T follicular helper cell (primary cell): Measurements from ENCODE around the gene SLC30A5.
"Not testable (repeated sequence)": the region's sequence is repeated elsewhere in the genome, so short reads cannot be mapped to it uniquely, and the experiment has no call there.

ENCODE experiments used
- DNase-seq: peaks from one replicate; pipeline ENCODE4 v3.0.0-alpha.2; 2020; ENCODE audit warnings: low read depth

The SLC30A5 gene

DNA sequence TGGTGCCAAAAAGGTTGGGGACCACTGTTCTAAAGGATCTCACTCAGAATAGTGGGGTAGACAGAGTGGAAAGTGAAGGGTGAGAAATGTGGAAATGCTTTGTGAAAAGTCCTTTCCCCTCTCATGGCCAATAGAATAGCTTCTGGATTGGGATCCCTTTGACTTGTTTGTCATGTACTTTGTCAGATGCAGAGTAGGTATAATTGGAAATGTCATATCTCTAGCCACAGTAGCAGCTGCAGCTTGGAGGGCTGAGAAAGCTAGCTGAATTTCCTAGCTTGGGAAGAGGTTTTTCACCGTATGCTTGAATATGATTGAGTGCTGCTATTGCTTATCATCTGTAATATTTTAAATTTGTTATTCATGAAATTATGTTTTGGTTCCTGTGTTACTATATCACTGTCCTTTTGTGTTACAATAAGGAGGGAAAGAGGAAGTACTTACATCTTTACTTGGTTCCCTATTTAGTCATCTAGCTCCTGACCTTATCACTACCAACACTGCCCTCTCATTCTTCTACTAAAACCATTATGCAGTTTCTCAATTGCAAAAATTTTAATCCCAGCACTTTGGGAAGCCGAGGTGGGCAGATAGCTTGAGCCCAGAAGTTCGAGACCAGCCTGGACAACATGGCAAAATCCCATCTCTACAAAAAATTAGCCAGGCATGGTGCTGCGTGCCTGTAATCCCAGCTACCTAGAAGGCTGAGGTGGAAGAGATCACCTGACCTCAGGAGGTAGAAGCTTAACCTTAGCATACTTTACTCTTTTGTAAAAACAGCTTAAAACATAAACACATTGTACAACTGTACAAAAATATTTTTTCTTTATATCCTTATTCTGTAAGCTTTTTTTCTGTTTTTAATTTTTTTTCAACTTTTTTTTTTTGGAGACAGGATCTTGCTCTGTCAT, 12.4 kb downstream of the SLC30A5 start:
- DNase-seq, result no peak

GRCh38 chr5:69108367-69108766, 14.6 kb downstream of the SLC30A5 start:
- not testable (repeated sequence) for DNase-seq

DNA sequence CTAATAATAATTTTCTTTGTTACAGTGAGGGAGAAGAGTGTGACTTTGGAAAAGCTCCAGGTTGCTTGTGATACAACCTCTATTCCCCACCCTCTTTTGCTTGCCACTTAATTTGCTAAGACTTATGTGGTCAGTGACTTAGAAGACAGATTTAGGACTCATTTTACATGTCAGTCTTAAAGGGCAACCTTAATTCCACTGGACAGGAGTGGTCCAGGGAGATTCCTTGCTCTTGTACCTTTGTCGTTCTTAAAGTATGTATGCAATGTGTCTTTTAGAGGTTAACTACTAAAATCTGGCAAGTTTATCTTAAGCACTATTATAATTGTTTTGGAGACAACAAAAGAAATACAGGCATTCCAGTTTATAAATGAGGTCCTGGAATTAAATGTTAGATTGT, 20.0 kb downstream of the SLC30A5 start:
- DNase-seq, result no peak

GRCh38 chr5:69115526-69115925, 21.7 kb downstream of the SLC30A5 start:
- no peak for DNase-seq

- no peak for DNase-seq
Measured at GRCh38 chr5:69129413-69129812, 35.6 kb downstream of the SLC30A5 start.

DNA sequence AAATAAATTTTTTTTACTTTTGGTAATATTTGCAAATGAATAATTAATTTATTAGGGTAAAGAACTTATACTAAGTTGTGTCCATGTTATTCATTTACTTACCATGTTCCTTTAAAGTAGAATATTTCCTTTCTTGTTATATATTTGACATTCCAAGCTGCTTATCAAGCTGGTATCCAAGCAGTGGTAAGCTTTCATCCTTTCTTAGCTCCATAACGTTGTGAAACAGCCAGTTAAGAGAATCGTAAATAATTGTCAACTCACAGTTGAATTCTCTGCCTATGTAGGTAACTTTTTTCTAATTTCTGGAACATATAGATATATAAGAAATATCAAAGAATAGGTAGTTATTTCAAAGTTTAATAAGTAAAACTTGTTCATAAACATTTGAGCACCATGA, 36.4 kb downstream of the SLC30A5 start:
- DNase-seq, result no peak

GRCh38 chr5:69131304-69131703, 37.5 kb downstream of the SLC30A5 start:
- DNase-seq, result no peak

GRCh38 chr5:69134126-69134525, 40.3 kb downstream of the SLC30A5 start:
- no peak for DNase-seq

DNA sequence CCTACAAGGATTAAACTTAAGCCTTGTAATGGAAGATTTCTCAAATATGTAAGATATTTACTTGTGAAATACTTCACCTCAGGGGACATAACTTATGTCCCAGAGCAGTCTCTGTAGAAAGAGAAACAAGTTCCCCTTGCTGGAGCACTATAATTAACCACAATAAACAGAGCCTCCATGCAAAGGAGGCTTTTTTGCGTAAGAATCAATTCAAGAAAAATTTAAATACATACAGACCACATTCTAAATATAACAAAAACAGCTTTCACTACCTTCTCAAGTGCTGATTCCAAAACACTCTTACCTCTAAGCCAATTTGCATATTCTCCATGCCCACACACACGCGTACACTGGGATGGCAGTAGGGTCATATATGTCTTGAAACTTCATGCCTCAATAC, 42.5 kb downstream of the SLC30A5 start:
- no peak for DNase-seq

- DNase-seq, result not testable (repeated sequence)
Measured at GRCh38 chr5:69137208-69137607, 43.4 kb downstream of the SLC30A5 start.

GRCh38 chr5:69137807-69138206, 44.0 kb downstream of the SLC30A5 start:
- no peak for DNase-seq

DNA sequence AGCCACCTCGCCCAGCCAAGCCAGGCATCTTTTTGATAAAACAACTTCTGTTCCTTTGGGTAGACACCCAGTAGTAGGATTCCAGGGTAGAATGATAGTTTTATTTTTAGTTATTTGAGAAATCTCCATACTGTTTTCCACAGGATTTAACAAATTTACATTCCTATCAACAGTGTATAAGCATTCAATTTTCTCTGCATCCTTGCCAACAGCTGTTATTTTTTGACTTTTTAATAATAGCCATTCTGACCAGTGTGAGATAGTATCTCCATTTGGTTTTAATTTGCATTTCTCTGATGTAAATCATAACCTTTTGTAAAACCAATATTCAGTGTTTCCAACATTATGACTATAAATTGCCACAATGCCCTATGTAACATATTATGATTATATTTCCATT, 45.0 kb downstream of the SLC30A5 start:
- no peak for DNase-seq

DNA sequence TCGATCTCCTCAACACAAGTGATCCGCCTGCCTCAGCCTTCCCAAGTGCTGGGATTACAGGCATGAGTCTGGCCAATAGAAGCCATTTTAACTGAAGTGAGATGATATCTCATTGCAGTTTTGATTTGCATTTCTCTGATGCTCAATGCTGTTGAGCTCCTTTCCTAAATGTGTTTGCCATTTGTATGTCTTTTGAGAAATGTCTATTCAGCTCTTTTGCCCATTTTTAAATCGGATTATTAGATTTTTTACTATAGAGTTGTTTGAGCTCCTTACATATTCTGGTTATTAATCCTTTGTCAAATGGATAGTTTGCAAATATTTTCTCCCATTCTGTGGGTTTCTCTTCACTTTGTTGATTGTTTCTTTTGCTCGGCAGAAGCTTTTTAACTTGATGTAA, 46.4 kb downstream of the SLC30A5 start:
- not testable (repeated sequence) for DNase-seq

- DNase-seq, result no peak
Measured at GRCh38 chr5:69140827-69141226, 47.0 kb downstream of the SLC30A5 start.

- DNase-seq, result not testable (repeated sequence)
Measured at GRCh38 chr5:69148576-69148975, 54.8 kb downstream of the SLC30A5 start.

DNA sequence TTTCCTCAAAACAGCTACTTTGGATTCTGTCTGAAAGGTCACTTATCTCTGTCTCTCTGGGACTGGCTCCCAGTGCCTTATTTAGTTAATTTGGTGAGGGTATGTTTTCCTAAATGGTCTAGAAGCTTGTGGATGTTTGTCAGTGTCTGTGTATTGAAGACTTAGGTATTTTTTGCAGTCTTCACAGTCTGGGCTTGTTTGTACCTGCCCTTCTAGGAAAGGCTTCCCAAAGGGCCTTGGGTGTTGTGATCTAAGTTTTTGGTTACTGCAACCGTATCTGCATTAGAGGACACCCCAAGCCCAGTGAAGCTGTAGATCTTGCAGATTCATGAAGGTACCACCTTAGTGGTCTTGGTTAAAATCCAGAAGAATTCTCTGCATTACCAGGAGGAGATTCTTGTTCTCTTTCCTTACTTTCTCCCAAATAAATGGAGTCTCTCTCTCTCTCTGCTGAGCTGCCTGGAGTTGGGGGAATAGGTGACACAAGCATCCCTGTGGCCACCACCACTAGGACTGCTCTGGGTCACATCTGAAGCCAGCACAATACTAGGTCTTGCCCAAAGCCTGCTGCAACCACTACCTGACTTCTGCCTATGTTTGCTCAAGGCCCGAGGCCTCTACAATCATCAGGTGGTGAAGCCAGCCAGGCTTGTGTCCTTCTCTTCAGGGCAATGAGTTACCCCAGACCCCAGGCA, 55.3 kb downstream of the SLC30A5 start:
- no peak for DNase-seq

DNA sequence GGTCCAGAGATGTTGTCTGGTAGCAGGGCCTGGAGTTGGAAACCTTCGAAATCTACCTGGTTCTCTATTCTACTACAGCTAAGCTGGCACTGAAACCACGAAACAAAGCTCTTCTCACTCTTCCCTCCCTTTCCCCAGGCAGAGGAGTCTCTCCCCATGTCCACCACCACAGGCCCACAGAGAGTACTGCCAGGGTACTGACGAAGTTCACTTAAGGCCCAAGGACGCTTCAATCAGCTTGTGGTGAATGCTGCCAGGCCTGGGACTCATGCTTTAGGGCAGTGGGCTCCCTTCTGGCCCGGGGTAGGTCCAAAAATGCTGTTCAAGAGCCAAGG, 55.8 kb downstream of the SLC30A5 start:
- DNase-seq, result no peak

GRCh38 chr5:69152731-69153130, 58.9 kb downstream of the SLC30A5 start:
- DNase-seq, result no peak

GRCh38 chr5:69156456-69156855, 62.6 kb downstream of the SLC30A5 start:
- DNase-seq, result no peak

- no peak for DNase-seq
Measured at GRCh38 chr5:69158039-69158438, 64.2 kb downstream of the SLC30A5 start.

GRCh38 chr5:69160651-69161050, 66.8 kb downstream of the SLC30A5 start:
- DNase-seq, result no peak

- DNase-seq, result peak; percentile 94
Measured at GRCh38 chr5:69166686-69167492, 73.1 kb downstream of the SLC30A5 start, which contains the start of gene CCNB1. TSS of gene CCNB1 (plus strand) at chr5:69167150. CDS start at chr5:69167263, 113 bp downstream.
